Activated CD8-positive, alpha-beta memory T cell treated with anti-CD3 and anti-CD28 coated beads for 1 hour (primary cell): Measurements from ENCODE around the gene TMEM39B.
"Not testable (repeated sequence)": the region's sequence is repeated elsewhere in the genome, so short reads cannot be mapped to it uniquely, and the experiment has no call there.

ENCODE experiments used
- DNase-seq, 2 donors: peaks; one replicate each; pipeline ENCODE4 v3.0.0-alpha.2; 2020; ENCODE audit warnings: low read depth in 1 of 2; ENCODE audit errors: extremely low read depth in 1 of 2

Gene TMEM39B

DNA sequence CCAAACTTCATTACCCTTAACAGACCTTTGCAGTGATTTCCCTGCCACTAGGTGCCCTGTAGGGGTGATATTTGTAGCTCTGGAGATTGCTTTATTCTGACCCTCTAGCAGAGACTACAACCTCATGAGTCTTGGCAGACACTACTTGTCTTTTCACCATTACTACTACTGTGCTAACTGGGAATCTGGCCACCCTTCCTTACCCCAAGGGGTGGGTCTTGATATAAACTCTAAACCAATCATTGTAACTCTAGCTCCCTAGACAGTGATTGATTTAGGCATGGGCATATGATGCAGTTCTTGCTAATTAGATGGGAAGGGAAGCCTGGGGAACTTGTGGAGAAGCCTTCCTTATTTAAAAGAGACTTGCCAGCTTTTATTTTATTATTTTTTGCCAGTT lies 39.0 kb downstream of the TMEM39B start:
- no peak for DNase-seq

DNA sequence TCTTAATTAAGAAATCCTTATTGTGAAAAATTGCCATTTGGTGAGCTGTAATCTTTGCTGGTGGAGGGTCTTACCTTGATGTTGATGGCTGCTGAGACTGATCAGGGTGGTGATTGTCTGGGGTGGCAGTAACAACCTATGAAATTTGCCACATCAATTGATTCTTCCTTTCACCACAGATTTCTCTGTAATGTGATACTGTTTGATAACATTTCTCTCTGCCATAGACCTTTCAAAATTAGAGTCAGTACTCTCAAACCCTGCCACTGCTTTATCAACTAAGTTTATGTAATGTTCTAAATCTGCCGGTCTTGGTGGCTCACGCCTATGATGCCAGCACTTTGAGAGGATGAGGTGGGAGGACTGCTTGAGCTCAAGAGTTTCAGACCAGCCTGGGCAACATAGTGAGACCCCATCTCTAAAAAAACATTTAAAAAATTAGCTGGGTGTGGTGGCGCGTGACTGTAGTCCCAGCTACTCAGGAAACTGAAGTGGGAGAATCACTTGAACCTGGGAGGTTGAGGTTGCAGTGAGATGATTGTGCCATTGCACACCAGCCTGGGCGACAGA lies 40.2 kb downstream of the TMEM39B start:
- DNase-seq: no peak

DNA sequence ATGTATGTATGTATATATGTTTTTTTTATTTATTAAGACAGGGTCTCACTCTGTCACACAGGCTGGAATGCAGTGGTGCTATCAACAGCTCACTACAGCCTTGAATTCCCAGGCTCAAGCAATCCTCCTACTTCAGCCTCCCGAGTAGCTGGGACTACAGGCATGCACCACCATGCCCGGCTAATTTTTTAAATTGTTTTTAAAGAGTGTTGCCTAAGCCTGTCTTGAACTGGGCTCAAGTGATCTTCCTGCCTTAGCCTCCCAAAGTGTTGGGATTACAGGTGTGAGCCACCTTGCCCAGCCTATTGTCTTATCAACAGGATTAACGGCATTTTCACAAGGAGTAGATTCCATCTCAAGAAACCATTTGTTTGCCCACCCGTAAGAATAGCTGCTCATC lies 40.7 kb downstream of the TMEM39B start:
- not testable (repeated sequence) for DNase-seq

DNA sequence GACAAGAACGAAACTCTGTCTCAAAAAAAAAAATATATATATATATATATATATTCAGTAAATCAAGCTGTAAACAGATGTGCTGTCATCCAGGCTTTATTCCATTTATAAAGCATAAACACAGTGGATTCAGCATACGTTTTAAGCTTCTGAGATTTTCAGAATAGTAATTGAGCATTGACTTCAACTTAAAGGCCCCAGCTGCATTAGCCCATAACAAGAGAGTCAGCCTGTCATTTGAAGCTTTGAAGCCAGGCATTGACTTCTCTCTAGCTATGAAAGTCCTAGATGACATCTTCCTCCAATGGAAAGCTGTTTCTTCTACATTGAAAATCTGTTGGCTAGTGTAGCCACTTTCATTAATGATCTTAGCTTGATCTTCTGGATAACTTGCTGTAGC lies 41.7 kb downstream of the TMEM39B start:
- no peak for DNase-seq

DNA sequence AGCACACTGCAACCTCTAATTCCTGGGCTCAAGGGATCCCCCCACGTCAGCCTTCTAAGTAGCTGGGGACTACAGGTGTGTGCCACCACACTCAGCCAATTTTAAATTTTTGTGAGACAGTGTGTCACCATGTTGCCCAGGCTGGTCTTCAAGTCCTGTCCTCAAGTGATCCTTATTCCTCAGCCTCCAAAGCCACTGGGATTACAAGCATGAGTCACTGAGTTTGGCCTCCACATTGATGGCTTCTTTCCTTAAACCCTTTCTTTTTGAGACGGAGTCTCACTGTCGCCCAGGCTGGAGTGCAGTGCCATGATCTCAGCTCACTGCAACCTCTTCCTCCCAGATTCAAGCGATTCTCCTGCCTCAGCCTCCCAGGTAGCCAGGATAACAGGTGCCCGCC lies 42.8 kb downstream of the TMEM39B start:
- DNase-seq: no peak

DNA sequence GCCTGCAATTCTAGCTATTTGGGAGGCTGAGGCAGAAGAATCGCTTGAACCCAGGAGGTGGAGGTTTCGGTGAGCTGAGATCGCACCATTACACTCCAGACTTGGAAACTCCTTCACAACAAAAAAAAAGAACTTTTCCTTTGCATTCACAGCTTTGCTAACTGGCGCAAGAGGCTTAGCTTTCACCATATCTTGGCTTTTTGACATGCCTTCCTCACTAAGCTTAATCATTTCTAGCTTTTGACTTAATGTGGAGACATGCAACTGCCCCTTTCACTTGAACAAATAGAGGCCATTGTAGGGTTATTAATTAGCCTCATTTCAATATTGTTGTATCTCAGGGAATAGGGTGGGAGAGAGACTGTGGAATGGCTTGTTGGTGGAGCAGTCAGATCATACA lies 43.8 kb downstream of the TMEM39B start:
- DNase-seq: no peak

DNA sequence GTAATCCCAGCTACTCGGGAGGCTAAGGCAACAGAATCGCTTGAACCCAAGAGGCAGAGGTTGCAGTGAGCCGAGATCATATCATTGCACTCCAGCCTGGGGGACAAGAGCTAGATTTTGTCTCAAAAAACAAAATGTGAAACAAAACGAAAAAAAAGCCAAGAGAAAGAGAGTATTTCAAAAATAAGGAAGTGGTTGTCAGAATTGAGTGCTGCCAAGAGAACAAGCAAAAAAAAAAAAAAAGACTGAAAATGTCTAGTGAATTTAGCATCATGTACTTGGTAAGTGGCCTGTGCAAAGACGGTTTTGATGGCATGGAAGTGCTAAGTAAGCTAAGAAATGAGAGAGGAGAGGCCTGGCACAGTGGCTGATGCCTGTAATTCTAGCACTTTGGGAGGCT lies 49.4 kb downstream of the TMEM39B start:
- no peak for DNase-seq

DNA sequence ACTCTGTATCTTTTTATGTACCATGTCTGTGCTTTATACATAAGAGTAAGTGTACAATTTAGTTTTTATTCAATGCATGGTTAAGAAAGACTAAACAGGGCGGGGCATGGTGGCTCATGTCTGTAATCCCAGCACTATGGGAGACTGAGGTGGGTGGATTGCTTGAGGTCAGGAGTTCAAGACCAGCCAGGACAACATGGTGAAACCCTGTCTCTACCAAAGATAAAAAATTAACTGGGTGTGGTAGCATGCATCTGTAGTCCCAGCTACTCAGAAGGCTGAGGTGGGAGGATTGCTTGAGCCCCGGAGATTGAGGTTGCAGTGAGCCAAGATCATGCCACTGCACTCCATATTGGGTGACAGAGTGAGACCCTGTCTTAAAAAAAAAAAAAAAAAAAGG lies 50.6 kb downstream of the TMEM39B start:
- not testable (repeated sequence) for DNase-seq

DNA sequence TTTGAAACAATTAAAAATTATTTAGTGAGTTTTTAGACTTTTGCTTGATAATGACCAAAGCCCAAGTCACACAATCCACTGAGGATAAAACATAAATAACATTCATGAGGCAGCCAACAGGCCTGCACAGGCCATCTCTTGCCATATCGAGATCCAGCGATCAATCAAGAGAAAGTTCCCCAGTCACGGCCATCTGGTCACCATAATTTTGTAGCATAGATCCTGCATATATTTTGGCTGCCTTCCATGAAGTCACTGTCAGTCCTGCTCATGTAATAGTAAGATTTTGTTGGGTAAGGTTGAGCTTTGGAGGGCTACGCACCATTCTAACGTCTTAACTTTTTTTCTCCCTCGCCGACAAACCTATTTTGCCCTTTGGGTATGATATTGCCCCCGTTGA lies 52.6 kb downstream of the TMEM39B start:
- no peak for DNase-seq

DNA sequence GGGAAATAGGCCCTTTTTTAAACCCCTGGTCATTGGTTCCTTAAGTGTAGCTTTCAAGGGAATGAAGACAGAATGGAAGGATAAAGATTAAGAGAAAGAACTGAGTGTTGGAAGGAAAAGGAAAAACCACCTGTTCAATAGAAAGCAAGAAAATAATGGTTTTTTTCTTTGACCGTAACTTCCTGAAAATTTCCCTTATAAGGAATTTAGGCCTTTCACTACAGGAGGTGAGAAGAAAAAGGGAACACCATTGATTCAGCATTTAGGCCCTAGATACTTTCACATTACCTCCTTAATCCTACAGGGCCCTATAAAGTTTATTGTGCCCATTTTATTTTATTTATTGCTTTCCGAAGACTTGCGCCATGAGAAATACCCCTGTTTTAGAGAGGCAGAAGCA lies 54.0 kb downstream of the TMEM39B start:
- DNase-seq: no peak

DNA sequence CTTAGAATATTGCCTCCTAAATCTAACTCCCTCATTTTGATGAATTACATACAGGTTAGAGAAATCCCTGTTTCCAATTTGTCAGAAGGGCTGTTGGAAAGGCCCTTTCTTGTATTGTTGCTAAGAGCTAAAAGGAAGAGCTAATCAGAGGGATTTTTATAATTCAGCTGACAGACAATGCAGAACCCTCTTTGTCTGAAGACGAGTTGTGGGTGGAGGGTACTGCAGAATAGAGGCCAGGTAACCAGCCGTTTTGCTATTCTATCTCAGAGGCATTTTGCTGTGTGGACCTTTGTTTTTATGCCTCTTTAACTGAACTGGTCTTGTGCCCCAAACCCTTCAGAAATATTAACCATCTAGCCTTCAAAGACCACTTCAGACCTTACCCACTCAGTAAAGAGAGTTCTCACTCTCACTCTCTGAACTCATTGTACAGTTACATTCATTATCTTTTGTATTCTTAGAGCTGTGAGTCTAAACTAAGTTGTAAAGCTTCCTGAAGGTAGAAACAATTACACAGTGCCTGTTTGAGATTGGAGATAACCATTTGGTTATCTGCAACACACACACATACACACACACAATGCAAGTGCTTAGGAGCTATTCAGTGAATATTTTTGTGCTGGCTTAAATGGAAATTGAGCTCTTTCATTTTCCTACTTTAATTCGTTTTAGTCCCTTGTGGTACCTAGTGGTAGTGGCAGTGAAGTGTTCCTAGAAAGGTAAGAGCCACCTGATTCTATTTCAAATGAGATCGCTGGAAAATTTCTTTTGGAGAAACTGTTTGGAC lies 54.9 kb downstream of the TMEM39B start:
- no peak for DNase-seq

DNA sequence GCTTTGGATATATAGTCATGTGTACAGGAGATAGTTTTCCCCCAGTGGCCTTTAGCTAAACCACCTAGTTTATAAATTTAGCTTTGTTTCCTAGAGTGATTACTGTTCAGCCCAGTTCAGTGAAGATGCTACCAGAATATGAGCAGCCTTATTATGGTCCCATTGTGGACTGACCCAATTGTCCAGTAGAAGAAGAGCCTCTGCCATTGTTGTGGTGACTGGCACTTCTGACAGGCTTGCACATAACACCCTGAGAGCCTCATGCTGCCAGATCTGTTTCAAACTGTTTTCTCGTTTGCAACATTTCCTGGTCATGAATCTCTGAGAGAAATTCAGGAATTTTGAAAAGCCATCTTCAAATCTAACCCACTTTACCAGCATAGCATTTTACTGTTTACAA lies 55.7 kb downstream of the TMEM39B start:
- DNase-seq: no peak

DNA sequence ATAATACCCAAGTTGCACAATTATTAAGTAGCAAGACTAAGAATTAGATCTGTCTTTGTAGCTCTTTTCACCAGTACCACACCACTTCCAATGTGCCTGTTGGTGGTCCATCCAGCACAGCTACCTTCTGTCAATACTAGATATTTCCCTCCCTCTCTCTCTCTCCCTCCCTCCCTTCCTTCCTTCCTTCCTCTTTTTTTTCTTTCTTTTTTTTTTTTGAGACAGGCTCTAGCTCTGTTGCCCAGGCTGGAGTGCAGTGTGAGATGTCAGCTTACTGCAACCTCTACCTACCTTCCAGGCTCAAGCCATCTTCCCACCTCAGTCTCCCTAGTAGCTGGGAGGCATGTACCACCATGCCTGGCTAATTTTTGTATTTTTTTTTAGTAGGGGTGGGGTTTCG lies 56.2 kb downstream of the TMEM39B start:
- no peak for DNase-seq

DNA sequence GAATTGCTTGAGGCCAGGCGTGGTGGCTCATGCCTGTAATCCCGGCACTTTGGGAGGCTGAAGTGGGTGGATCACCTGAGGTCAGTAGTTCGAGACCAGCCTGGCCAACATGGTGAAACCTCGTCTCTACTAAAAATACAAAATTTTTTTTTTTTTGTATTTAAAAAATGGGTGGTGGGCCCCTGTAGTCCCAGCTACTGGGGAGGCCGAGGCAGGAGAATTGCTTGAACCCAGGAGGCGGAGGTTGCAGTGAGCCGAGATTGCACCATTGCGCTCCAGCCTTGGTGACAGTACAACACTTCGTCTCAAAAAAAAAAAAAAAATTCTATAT lies 61.2 kb downstream of the TMEM39B start:
- not testable (repeated sequence) for DNase-seq

DNA sequence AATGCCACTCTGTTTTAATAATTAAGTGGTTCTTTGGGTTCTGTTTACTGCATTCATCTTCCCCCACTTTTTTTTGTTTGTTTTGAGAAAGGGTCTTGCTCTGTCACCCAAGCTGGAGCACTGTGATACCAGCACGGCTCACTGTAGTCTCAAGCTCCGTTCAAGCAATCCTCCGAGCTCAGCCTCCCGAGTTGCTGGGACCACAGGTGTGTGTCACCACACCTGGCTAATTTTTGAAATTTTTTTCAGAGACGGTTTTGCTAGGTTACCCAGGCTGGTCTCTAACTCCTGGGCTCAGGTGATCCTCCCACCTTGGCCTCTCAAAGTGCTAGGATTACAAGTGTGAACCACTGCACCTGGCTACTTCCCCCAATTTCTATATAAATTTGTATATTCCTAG lies 64.4 kb downstream of the TMEM39B start:
- no peak for DNase-seq

DNA sequence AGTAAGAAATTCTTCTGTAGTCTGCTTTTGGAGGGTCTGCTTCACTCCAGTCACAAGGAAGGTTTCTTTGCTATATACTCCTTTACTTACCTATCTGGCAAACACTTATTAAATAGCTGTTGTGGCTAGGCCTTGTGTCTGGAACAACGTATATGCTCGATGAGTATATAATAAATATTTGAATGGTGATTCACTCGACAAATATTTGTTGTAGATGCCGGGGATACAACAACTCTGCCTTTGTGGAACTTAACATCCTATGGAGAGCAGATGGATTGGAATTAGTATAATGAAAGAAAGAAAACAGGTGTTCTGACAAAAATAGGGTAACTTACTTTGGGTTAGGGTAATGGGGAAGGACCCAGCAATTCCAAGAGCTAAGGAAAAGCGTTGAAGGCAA lies 66.2 kb downstream of the TMEM39B start:
- no peak for DNase-seq

DNA sequence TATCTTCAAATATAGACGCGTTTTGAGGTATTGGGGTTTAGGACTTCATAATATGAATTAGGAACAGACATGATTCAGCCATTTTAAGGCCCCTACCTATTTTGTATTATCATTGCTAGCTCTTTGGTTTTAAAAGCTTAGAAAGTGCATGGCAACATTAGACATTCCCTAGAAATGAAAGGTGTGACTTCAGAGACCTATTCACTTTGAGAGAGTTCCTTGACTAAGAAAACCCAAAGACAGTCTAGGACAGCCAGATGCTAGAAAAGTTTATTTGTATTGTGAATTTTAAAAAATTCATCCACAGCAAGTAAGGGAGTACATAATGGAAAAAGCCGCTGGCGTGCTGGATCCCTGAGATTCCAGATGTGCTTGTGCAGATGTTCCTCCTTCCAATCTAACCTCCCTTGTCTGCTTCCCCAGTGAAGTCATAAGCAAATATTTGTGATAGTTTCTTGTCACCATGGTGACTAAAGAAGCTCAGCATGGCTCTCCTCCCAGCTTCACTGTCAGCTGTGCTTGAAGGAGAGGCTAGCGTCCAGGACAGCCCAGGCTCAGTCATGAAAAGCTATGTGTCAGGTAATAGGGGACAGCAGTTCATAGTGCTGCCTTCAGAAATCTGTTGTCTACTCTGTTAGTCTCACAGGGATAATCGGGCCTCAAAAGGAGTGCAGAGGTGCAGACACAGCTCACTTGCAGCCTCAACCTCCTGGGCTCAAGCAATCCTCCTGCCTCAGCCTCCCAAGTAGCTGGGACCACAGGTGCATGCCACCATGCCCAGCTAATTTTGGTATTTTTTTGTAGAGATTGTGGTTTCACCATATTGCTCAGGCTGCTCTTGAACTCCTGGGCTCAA lies 69.9 kb downstream of the TMEM39B start:
- DNase-seq: no peak

DNA sequence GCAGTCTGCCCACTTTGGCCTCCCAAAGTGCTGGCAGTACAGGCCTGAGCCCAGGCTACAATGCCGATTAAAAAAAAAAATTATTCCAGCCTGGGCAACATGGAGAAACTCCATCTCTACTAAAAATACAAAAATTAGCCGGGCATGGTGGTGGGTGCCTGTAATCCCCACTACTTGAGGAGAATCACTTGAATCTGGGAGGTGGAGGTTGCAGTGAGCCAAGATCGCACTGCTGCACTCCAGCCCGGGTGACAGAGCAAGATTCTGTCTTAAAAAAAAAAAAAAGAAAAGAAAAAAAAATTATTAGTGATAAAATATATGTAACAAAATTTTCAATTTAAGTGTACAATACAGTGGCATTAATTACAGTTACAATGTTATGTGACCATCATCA lies 70.6 kb downstream of the TMEM39B start:
- not testable (repeated sequence) for DNase-seq

DNA sequence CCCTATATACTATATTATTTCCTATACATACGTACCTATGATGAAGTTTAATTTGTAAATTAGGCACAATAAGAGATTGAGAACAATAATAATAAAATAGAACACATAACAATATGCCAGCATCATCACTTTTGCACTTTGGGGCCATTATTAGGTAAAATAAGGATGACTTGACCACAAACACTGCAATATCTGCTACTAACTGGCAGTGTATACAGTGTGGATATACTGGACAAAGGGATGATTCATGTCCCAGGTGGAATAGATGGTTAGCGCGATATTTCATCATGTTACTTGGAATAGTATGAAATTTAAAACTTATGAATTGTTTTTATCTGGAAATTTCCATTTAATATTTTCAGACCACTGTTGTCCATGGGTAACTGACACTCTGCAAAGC lies 71.3 kb downstream of the TMEM39B start:
- no peak for DNase-seq

DNA sequence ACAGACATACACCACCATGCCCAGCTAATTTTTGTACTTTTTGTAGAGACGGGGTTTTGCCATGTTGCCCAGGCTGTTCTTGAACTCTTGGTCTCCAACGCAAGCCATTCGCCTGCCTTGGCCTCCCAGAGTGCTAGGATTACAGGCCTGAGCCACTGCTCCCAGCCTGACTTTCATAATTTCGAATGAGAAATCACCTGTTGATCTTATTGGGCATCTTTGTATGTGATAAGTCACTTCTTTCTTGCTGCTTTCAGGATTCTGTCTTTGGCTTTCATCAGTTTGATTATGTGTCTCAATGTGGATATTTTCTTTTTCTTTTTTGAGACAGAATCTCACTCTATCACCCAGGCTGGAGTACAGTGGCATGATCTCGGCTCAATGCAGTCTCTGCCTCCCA lies 75.1 kb downstream of the TMEM39B start:
- not testable (repeated sequence) for DNase-seq

DNA sequence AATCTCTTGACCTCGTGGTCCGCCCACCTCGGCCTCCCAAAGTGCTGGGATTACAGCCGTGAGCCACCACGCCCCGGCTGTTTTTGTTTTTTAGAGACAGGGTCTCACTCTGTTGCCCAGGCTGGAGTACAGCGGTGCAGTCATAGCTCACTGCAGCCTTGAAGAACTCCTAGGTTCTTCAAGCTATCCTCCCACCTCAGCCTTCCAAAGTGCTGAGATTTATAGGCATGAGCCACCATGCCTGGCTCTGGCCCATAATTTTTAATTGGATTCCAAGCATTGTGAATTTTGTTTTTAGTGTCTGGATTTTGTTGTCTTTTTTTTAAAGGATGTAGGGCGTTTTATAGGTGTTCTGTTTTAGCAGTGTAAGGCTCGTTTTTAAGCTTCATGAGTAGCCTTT lies 78.1 kb downstream of the TMEM39B start:
- DNase-seq: no peak

DNA sequence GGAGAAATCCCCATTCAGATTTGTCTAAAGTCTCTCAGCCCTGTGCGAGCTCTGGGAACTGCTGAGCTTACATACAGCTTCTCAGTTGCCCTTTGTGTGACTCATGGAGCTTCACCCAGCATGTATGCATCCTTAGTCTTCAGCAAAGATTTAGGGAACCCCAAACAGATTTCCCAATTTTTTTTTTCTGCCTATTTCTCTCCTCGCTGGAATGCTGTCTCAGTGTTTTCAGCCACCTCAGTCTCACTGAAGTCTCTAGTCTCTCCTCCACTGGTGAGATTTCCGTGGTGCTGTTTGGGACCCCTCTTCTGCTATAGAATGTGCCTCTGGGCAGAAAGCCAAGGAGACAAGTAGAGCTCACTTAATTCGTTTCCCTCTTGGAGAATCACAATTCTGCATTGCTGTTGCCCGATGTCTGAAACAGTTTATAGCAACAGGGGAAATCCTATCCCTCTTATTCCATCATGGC lies 78.6 kb downstream of the TMEM39B start:
- DNase-seq: no peak
